ENCODE measurements around the gene TMEM51.

DNA sequence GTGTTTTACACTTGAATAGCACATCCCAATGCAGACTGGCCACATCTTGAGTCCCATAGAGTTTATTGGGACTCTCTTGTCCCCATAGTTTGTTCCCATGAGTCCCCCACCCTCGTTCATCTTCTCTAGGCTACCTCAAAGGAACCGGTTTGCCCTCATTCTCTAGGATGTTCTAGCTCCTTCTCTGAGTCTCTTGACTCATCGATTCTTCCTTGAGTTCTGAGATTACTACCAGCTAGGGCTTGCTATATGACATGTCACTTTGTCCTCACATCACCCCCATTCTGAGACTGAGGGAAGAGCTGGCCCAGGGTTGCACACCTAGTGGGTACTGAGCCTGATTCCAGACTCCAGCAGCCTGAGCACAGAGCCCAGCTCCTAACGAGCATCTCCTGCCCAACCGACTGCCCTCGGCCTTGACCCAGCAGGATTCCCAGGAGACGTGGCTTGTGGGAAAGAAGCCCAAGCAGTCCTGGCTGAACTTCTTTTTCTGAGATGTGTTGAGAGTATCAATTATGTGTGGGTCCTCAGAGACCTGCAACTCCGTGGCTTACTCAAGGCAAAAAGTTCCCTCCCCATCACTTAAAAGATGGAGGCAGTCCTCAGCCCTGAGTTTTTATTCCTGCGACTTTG is 42.0 kb downstream of the TMEM51 start:
- TF ChIP-seq POLR2A (IDR thresholded peaks at IDR 0.05) (no peak), EP300 (IDR thresholded peaks at IDR 0.05) (no peak)
- TF ChIP-seq, protein P1, sequence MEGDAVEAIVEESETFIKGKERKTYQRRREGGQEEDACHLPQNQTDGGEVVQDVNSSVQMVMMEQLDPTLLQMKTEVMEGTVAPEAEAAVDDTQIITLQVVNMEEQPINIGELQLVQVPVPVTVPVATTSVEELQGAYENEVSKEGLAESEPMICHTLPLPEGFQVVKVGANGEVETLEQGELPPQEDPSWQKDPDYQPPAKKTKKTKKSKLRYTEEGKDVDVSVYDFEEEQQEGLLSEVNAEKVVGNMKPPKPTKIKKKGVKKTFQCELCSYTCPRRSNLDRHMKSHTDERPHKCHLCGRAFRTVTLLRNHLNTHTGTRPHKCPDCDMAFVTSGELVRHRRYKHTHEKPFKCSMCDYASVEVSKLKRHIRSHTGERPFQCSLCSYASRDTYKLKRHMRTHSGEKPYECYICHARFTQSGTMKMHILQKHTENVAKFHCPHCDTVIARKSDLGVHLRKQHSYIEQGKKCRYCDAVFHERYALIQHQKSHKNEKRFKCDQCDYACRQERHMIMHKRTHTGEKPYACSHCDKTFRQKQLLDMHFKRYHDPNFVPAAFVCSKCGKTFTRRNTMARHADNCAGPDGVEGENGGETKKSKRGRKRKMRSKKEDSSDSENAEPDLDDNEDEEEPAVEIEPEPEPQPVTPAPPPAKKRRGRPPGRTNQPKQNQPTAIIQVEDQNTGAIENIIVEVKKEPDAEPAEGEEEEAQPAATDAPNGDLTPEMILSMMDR (IDR thresholded peaks at IDR 0.05), result no peak

Measured in tibial nerve (tissue), 4 donors.